Astrocyte (in vitro differentiated cells and primary cell): Measurements from ENCODE around the gene CIAPIN1.

Experiments
- CTCF ChIP-seq: IDR thresholded peaks from 2 replicates; pipeline ENCODE4 v1.5.1; 2011; ENCODE audit warnings: low read depth, mild to moderate bottlenecking, inconsistent platforms, low read length, moderate library complexity; ENCODE audit not compliant: insufficient read depth
- EZH2 ChIP-seq: IDR thresholded peaks from 2 replicates; pipeline ENCODE4 v1.6.1; 2012; ENCODE audit warnings: mild to moderate bottlenecking, low read length, inconsistent platforms; ENCODE audit not compliant: insufficient read depth

GRCh38 chr16:57485916-57486857 is 39.0 kb upstream of the CIAPIN1 start, which contains the start of gene DOK4:
- TF ChIP-seq CTCF (no peak), EZH2 (no peak)
